ENCODE results near the gene IRF1.

IRF1 gene

GRCh38 chr5:132496191-132496630 is 5.6 kb upstream of the IRF1 start:
- H3K4me3 ChIP-seq (ENCODE audit: low read depth, low read length) = peak overlapping the region; percentile 78
- no peak for TF ChIP-seq CTCF (IDR thresholded peaks at IDR 0.05; ENCODE audit: low read depth, low read length, missing control alignments)

GRCh38 chr5:132495667-132496190 is 5.2 kb upstream of the IRF1 start:
- TF ChIP-seq CTCF (IDR thresholded peaks at IDR 0.05; ENCODE audit: low read depth, low read length, missing control alignments) = no peak
- DNase-seq (ENCODE audit: low read depth) = no peak
- peak overlapping the region; percentile 78 for H3K4me3 ChIP-seq (ENCODE audit: low read depth, low read length)

More at GRCh38 chr5:132496191-132496630, 5.6 kb upstream of the IRF1 start:
- peak; percentile 61 for DNase-seq (ENCODE audit: low read depth)

GRCh38 chr5:132493821-132494220 is 3.2 kb upstream of the IRF1 start:
- no peak for TF ChIP-seq CTCF (IDR thresholded peaks at IDR 0.05; ENCODE audit: low read depth, low read length, missing control alignments)
- no peak for DNase-seq (ENCODE audit: low read depth)
- no peak overlapping the region for H3K4me3 ChIP-seq (ENCODE audit: low read depth, low read length)

- DNase-seq (ENCODE audit: low read depth) = no peak
- H3K4me3 ChIP-seq (ENCODE audit: low read depth, low read length) = no peak overlapping the region
- TF ChIP-seq CTCF (IDR thresholded peaks at IDR 0.05; ENCODE audit: low read depth, low read length, missing control alignments) = no peak
These were observed 2.7 kb upstream of the IRF1 start for GRCh38 chr5:132493241-132493640.

- TF ChIP-seq CTCF (IDR thresholded peaks at IDR 0.05; ENCODE audit: low read depth, low read length, missing control alignments) = no peak
- DNase-seq (ENCODE audit: low read depth) = no peak
- no peak overlapping the region for H3K4me3 ChIP-seq (ENCODE audit: low read depth, low read length)
These were observed 2.0 kb upstream of the IRF1 start for GRCh38 chr5:132492386-132493125.

GRCh38 chr5:132491368-132492364 is 1.1 kb upstream of the IRF1 start:
- TF ChIP-seq CTCF (IDR thresholded peaks at IDR 0.05; ENCODE audit: low read depth, low read length, missing control alignments) = no peak

More at GRCh38 chr5:132491368-132492364, 1.1 kb upstream of the IRF1 start:
- peak overlapping the region; percentile 80 for H3K4me3 ChIP-seq (ENCODE audit: low read depth, low read length)
- no peak for DNase-seq (ENCODE audit: low read depth)

All from GM12864 (cell line).